Astrocyte (in vitro differentiated cells and primary cell): ENCODE results near the gene ZNF605. TPM values are rescaled to one million over a fixed set of nuclear protein-coding genes. Genes with fewer than 3 reads are reported as not detected.
"Not testable (repeated sequence)": the region's sequence is repeated elsewhere in the genome, so short reads cannot be mapped to it uniquely, and the experiment has no call there.

Experiments
- DNase-seq: peaks from one replicate; pipeline ENCODE4 v3.0.0-alpha.2; 2010; ENCODE audit warnings: low read depth
- FAIRE-seq: peaks from 2 replicates; lab custom pipeline; 2011; peaks lifted over from hg19 to GRCh38; lab: Jason Lieb, UNC
- H2AFZ ChIP-seq: 2 replicates; pipeline ENCODE4 v1.6.0; 2012; ENCODE audit warnings: low read depth, low read length, inconsistent platforms
- H3K27ac ChIP-seq: 2 replicates; pipeline ENCODE4 v1.5.1; 2011; ENCODE audit warnings: low read depth, low read length, inconsistent platforms
- H3K27me3 ChIP-seq: 2 replicates; pipeline ENCODE4 v1.6.0; 2011; ENCODE audit warnings: low read length, inconsistent platforms; ENCODE audit not compliant: insufficient read depth
- H3K36me3 ChIP-seq: 2 replicates; pipeline ENCODE4 v1.5.1; 2011; ENCODE audit warnings: low read length, inconsistent platforms; ENCODE audit not compliant: insufficient read depth
- H3K4me1 ChIP-seq: 2 replicates; pipeline ENCODE4 v1.5.1; 2011; ENCODE audit warnings: low read length, inconsistent platforms; ENCODE audit not compliant: insufficient read depth
- H3K4me2 ChIP-seq: 2 replicates; pipeline ENCODE4 v1.6.0; 2012; ENCODE audit warnings: low read length, inconsistent platforms
- H3K4me3 ChIP-seq: 2 replicates; pipeline ENCODE4 v1.5.1; 2011; ENCODE audit warnings: low read depth, mild to moderate bottlenecking, low read length, inconsistent platforms; ENCODE audit not compliant: insufficient read depth
- H3K79me2 ChIP-seq: 2 replicates; pipeline ENCODE4 v1.6.0; 2012; ENCODE audit warnings: mild to moderate bottlenecking, low read length, inconsistent platforms; ENCODE audit not compliant: insufficient read depth
- H3K9ac ChIP-seq: 2 replicates; pipeline ENCODE4 v1.6.0; 2012; ENCODE audit warnings: mild to moderate bottlenecking, low read length, inconsistent platforms
- H3K9me3 ChIP-seq: 2 replicates; pipeline ENCODE4 v1.5.1; 2012; ENCODE audit warnings: low read depth, mild to moderate bottlenecking, low read length, inconsistent platforms; ENCODE audit not compliant: insufficient read depth
- H4K20me1 ChIP-seq: 2 replicates; pipeline ENCODE4 v1.6.0; 2012; ENCODE audit warnings: low read length, inconsistent platforms; ENCODE audit not compliant: insufficient read depth
- H3K27ac Mint-ChIP-seq: one replicate; pipeline ENCODE4 v1.8.0; 2021; ENCODE audit warnings: mild to moderate bottlenecking, mixed read lengths; ENCODE audit not compliant: unreplicated experiment
- H3K27me3 Mint-ChIP-seq: one replicate; pipeline ENCODE4 v1.8.0; 2021; ENCODE audit warnings: low read depth, mixed read lengths; ENCODE audit not compliant: unreplicated experiment
- H3K36me3 Mint-ChIP-seq: one replicate; pipeline ENCODE4 v1.8.0; 2021; ENCODE audit warnings: low read depth, mixed read lengths; ENCODE audit not compliant: unreplicated experiment
- H3K4me1 Mint-ChIP-seq: one replicate; pipeline ENCODE4 v1.8.0; 2021; ENCODE audit warnings: low read depth, mixed read lengths; ENCODE audit not compliant: unreplicated experiment
- H3K4me3 Mint-ChIP-seq: one replicate; pipeline ENCODE4 v1.8.0; 2021; ENCODE audit warnings: mild to moderate bottlenecking, moderate library complexity, mixed read lengths; ENCODE audit not compliant: unreplicated experiment
- H3K9me3 Mint-ChIP-seq: one replicate; pipeline ENCODE4 v1.8.0; 2021; ENCODE audit warnings: mild to moderate bottlenecking, mixed read lengths; ENCODE audit not compliant: unreplicated experiment
- EZH2 ChIP-seq: IDR thresholded peaks from 2 replicates; pipeline ENCODE4 v1.6.1; 2012; ENCODE audit warnings: mild to moderate bottlenecking, low read length, inconsistent platforms; ENCODE audit not compliant: insufficient read depth
- total RNA-seq: library from RNA; stranded (reverse); gene quantifications from 2 replicates; pipeline ENCODE4 v1.2.1, GENCODE V29; 2021
- TF ChIP-seq, protein P1 (sequence below): IDR thresholded peaks from 2 replicates; pipeline ENCODE4 v1.5.1; 2011; ENCODE audit warnings: low read depth, mild to moderate bottlenecking, inconsistent platforms, low read length, moderate library complexity; ENCODE audit not compliant: insufficient read depth

ZNF605 gene
- total RNA-seq, 1 donor from 2014 or later: 16.2 TPM

DNA sequence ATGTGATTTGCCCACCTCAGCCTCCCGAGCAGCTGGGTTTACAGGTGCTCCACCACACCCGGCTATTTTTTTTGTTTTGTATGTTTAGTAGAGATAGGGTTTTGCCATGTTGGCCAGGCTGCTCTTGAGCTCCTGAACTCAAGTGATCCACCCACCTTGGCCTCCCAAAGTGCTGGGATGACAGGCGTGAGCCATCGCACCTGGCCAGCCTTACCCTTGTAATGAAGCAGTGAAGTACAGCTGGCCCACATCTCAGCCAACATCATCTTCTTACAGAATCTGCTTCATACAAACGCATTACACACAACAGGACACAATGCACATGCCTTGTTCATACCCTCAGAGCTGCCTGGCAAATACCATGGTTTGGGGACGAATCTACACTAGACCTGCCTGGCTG lies 37.4 kb downstream of the ZNF605 start:
- H3K9ac ChIP-seq: no peak overlapping the region
- H3K4me1 ChIP-seq: no peaks in the 10 kb centered on the region
- Mint-ChIP-seq H3K4me1 (no peaks in the 10 kb centered on the region), H3K27ac (no peak overlapping the region), H3K36me3 (peaks cover 49% of the 10 kb centered on the region), H3K27me3 (no peaks in the 10 kb centered on the region), H3K9me3 (peaks cover 78% of the 10 kb centered on the region), H3K4me3 (no peak overlapping the region)
- peaks cover 34% of the 10 kb centered on the region for H3K9me3 ChIP-seq
- H3K4me3 ChIP-seq: no peak overlapping the region
- no peak for TF ChIP-seq EZH2
- FAIRE-seq: no peak
- H3K79me2 ChIP-seq: no peaks in the 10 kb centered on the region
- no peak for DNase-seq
- no peak overlapping the region for H3K4me2 ChIP-seq
- H3K27ac ChIP-seq: no peak overlapping the region
- H2AFZ ChIP-seq: no peak overlapping the region
- H4K20me1 ChIP-seq: no peaks in the 10 kb centered on the region
- no peaks in the 10 kb centered on the region for H3K36me3 ChIP-seq
- H3K27me3 ChIP-seq: no peaks in the 10 kb centered on the region

DNA sequence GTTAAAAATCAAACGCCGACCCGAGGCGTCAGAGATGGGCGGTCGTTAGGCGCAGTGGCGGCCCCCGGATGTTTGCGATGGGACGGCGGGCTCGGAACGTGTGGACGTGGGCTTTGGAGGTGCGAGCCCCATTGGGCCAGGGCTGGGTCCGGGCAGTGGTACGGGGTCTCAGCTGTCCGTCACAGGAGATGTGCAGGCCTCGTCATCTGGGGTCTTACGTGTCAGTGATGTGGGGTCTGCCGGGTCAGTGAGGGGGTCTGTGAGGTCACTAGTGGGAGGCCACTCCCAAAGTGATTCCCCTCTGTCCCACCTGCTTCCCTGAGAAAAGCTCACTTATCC lies 47.1 kb downstream of the ZNF605 start:
- Histone ChIP-seq H3K27me3 (no peaks in the 10 kb centered on the region), H3K4me2 (peak overlapping the region; percentile 91), H3K9ac (peak overlapping the region; percentile 82), H3K4me3 (peak overlapping the region; percentile 65), H3K36me3 (no peaks in the 10 kb centered on the region), H3K9me3 (peaks cover 13% of the 10 kb centered on the region), H3K27ac (peak overlapping the region; percentile 17), H3K79me2 (no peaks in the 10 kb centered on the region), H4K20me1 (no peaks in the 10 kb centered on the region), H2AFZ (peak overlapping the region; percentile 95), H3K4me1 (peaks cover 4% of the 10 kb centered on the region)
- no peak for TF ChIP-seq EZH2
- TF ChIP-seq, protein P1, sequence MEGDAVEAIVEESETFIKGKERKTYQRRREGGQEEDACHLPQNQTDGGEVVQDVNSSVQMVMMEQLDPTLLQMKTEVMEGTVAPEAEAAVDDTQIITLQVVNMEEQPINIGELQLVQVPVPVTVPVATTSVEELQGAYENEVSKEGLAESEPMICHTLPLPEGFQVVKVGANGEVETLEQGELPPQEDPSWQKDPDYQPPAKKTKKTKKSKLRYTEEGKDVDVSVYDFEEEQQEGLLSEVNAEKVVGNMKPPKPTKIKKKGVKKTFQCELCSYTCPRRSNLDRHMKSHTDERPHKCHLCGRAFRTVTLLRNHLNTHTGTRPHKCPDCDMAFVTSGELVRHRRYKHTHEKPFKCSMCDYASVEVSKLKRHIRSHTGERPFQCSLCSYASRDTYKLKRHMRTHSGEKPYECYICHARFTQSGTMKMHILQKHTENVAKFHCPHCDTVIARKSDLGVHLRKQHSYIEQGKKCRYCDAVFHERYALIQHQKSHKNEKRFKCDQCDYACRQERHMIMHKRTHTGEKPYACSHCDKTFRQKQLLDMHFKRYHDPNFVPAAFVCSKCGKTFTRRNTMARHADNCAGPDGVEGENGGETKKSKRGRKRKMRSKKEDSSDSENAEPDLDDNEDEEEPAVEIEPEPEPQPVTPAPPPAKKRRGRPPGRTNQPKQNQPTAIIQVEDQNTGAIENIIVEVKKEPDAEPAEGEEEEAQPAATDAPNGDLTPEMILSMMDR: no peak
- peak overlapping the region; percentile 86 for H3K4me3 Mint-ChIP-seq
- no peak for DNase-seq
- no peaks in the 10 kb centered on the region for H3K27me3 Mint-ChIP-seq
- H3K9me3 Mint-ChIP-seq: peaks cover 30% of the 10 kb centered on the region
- peaks cover 5% of the 10 kb centered on the region for H3K36me3 Mint-ChIP-seq
- no peak for FAIRE-seq
- no peaks in the 10 kb centered on the region for H3K4me1 Mint-ChIP-seq
- no peak overlapping the region for H3K27ac Mint-ChIP-seq

DNA sequence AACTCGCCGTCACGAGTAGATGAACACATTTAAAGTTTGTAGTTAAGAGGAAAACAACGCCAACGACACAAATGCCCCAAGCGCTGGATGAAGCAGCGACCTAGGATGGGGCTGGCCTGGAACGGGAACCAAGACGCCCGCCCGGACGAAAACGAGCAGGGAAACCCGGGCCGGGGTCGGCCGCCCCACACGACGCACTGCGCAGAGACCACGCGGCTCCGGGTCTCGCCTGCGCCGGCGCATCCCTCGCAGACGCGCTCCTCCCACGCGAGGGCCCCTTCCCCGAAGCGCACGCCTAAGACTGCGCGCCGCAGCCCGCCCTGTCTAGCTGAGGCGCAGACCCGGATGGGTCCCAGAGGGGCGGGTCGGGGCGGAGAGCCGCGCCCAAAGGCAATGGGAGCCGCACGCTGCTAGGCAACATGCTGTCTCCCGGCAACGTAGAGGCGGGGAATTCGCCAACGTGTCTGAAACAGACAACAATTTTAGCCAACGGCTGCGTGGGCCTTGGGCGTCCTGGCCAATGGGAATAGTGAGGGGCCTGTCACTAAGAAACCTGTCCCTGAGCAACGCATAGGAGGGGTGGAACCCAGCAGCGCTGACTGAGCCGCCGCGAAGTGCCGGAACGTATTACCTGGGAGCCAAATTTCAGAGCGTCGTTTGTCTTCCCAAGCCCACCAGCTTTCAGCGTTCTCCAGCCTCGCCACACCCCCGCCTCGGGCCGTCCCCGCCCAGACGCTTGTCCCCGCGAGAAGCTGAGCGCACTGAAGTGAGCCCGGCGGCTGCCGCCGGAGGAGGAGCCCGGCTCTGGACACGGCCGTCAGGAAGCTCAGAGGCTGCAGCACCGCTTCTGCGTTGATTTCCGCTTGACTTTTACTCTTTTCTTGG lies 47.7 kb downstream of the ZNF605 start:
- peak; percentile 67 for FAIRE-seq
- H3K4me1 Mint-ChIP-seq: no peaks in the 10 kb centered on the region
- peak overlapping the region; percentile 82 for H3K9ac ChIP-seq

DNA sequence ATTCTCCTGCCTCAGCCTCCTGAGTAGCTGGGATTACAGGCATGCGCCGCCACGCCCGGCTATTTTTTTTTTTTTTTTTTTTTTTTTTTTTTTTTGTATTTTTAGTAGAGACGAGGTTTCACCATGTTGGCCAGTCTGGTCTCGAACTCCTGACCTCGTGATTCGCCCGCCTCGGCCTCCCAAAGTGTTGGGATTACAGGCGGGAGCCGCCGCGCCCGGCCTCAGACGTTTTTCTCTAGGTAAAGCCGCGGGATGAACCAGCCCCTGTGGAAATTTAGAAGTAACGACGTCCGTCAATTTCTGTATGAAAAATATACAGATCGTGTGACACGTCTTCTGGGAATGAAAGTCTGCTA lies 48.3 kb downstream of the ZNF605 start:
- not testable (repeated sequence) for H3K27ac Mint-ChIP-seq, H3K36me3 Mint-ChIP-seq, H3K27me3 Mint-ChIP-seq, H3K4me1 ChIP-seq, H4K20me1 ChIP-seq, H3K9me3 ChIP-seq, H3K4me1 Mint-ChIP-seq, H3K27me3 ChIP-seq, FAIRE-seq, H3K36me3 ChIP-seq, H3K27ac ChIP-seq, DNase-seq, H3K79me2 ChIP-seq
- peak overlapping the region; percentile 82 for H3K9ac ChIP-seq
- H2AFZ ChIP-seq: peak overlapping the region; percentile 95
- H3K9me3 Mint-ChIP-seq: peaks cover 28% of the 10 kb centered on the region
- H3K4me3 ChIP-seq: peak overlapping the region; percentile 65
- peak overlapping the region; percentile 91 for H3K4me2 ChIP-seq
- H3K4me3 Mint-ChIP-seq: peak overlapping the region; percentile 77

More for the DNA sequence above, 47.7 kb downstream of the ZNF605 start:
- Mint-ChIP-seq H3K4me3 (peak overlapping the region; percentile 86), H3K9me3 (peaks cover 28% of the 10 kb centered on the region), H3K27ac (peak overlapping the region; percentile 72), H3K36me3 (peaks cover 5% of the 10 kb centered on the region), H3K27me3 (no peaks in the 10 kb centered on the region)
- H3K4me2 ChIP-seq: peak overlapping the region; percentile 91
- no peaks in the 10 kb centered on the region for H3K36me3 ChIP-seq
- peaks cover 4% of the 10 kb centered on the region for H3K4me1 ChIP-seq
- H3K9me3 ChIP-seq: peaks cover 7% of the 10 kb centered on the region
- no peak for TF ChIP-seq EZH2
- TF ChIP-seq, protein P1: no peak
- peak overlapping the region; percentile 95 for H2AFZ ChIP-seq
- no peaks in the 10 kb centered on the region for H4K20me1 ChIP-seq
- H3K27ac ChIP-seq: peak overlapping the region; percentile 17
- H3K79me2 ChIP-seq: no peaks in the 10 kb centered on the region
- H3K4me3 ChIP-seq: peak overlapping the region; percentile 65
- peak; percentile 97 for DNase-seq
- H3K27me3 ChIP-seq: no peaks in the 10 kb centered on the region
